CD4-positive, alpha-beta memory T cell (primary cell): ENCODE data around the gene TPPP. TPM values are rescaled to one million over a fixed set of nuclear protein-coding genes. Genes with fewer than 3 reads are reported as not detected.
A peak's percentile ranks its signal among the peaks of the same experiment; 100 is the strongest.
"Not testable (repeated sequence)": the region's sequence is repeated elsewhere in the genome, so short reads cannot be mapped to it uniquely, and the experiment has no call there.

Source experiments
- CTCF ChIA-PET: fragments of 350-600 bp; sonication (Branson Sonifier 250); formaldehyde crosslinking; loops from one replicate; lab custom pipeline; 2021; ENCODE audit warnings: inconsistent platforms; ENCODE audit not compliant: partially characterized antibody; lab: Charles Lee
- POLR2A ChIA-PET: fragments of 350-600 bp; sonication (Branson Sonifier 250); formaldehyde crosslinking; loops from one replicate; lab custom pipeline; 2021; ENCODE audit not compliant: partially characterized antibody; lab: Charles Lee
- DNase-seq, 5 donors: peaks; one replicate each; pipeline versions ENCODE4 v3.0.0 to v3.0.0-alpha.2; 2020 to 2022; ENCODE audit warnings: mixed read lengths in 1 of 5
- H3K27ac ChIP-seq: one replicate; pipeline ENCODE4 v1.7.0; 2013; ENCODE audit warnings: low read depth, low read length
- H3K27me3 ChIP-seq: 2 replicates; pipeline ENCODE4 v1.7.0; 2013; ENCODE audit warnings: mild to moderate bottlenecking, low read length, moderate library complexity; ENCODE audit not compliant: insufficient read depth
- H3K36me3 ChIP-seq: 2 replicates; pipeline ENCODE4 v1.7.0; 2013; ENCODE audit warnings: mild to moderate bottlenecking, low read length, moderate library complexity; ENCODE audit not compliant: insufficient read depth
- H3K4me1 ChIP-seq: 2 replicates; pipeline ENCODE4 v1.7.0; 2013; ENCODE audit warnings: mild to moderate bottlenecking, low read length, moderate library complexity; ENCODE audit not compliant: insufficient read depth
- H3K4me3 ChIP-seq, 2 donors: one replicate each; pipeline ENCODE4 v1.7.0; 2013; ENCODE audit warnings: low read length in 2 of 2, mild to moderate bottlenecking in 1 of 2
- H3K9me3 ChIP-seq, 2 donors: one replicate each; pipeline ENCODE4 v1.7.0; 2013; ENCODE audit warnings: low read length in 2 of 2, control low read depth in 1 of 2; ENCODE audit not compliant: control insufficient read depth in 1 of 2
- H3K27ac Mint-ChIP-seq, 7 donors: one replicate each; pipeline ENCODE4 v1.8.0; 2020 to 2021; ENCODE audit warnings: mixed read lengths in 7 of 7, mild to moderate bottlenecking in 6 of 7, inconsistent platforms in 3 of 7, moderate library complexity in 3 of 7
- H3K27me3 Mint-ChIP-seq, 2 donors: one replicate each; pipeline ENCODE4 v1.8.0; 2020 to 2021; ENCODE audit warnings: mixed read lengths in 2 of 2
- H3K36me3 Mint-ChIP-seq, 2 donors: one replicate each; pipeline ENCODE4 v1.8.0; 2020 to 2021; ENCODE audit warnings: mixed read lengths in 2 of 2, inconsistent platforms in 1 of 2, mild to moderate bottlenecking in 1 of 2
- H3K4me1 Mint-ChIP-seq, 4 donors: one replicate each; pipeline ENCODE4 v1.8.0; 2020 to 2021; ENCODE audit warnings: mixed read lengths in 4 of 4, mild to moderate bottlenecking in 1 of 4
- H3K4me3 Mint-ChIP-seq, 8 donors: one replicate each; pipeline ENCODE4 v1.8.0; 2020 to 2021; ENCODE audit warnings: mixed read lengths in 8 of 8, mild to moderate bottlenecking in 7 of 8, moderate library complexity in 6 of 8, inconsistent platforms in 3 of 8
- H3K9me3 Mint-ChIP-seq, 8 donors: one replicate each; pipeline ENCODE4 v1.8.0; 2020 to 2021; ENCODE audit warnings: mixed read lengths in 8 of 8, mild to moderate bottlenecking in 5 of 8, inconsistent platforms in 3 of 8, moderate library complexity in 1 of 8
- intact Hi-C: fragments of 100-400 bp; cut with micrococcal nuclease; formaldehyde crosslinking; loops from one replicate; pipeline ENCODE4 v1.15.1; 2023
- polyA plus RNA-seq, 2 donors: library from polyadenylated mRNA; unstranded; fragments of 300-500 nt; fragmentation: Illumina TruSeq; gene quantifications; one replicate each; pipeline ENCODE4 v1.2.3, GENCODE V29; 2021
- total RNA-seq, 2 experiments: library from RNA; stranded (reverse); gene quantifications; one replicate each; pipeline ENCODE4 v1.2.3, GENCODE V29; 2021

Gene TPPP
- total RNA-seq: 1 to 10 TPM in 1 of 2 experiments, under 1 TPM in 1; 0.97 to 1.2 TPM
- polyA plus RNA-seq: 1 to 10 TPM in 1 of 2 donors, under 1 TPM in 1; 0.36 to 3.3 TPM

- POLR2A ChIA-PET, H3K27me3 ChIP-seq, H3K4me1 ChIP-seq, H3K27me3 Mint-ChIP-seq, H3K9me3 Mint-ChIP-seq, H3K4me1 Mint-ChIP-seq, H3K36me3 ChIP-seq, CTCF ChIA-PET, H3K9me3 ChIP-seq, H3K36me3 Mint-ChIP-seq: not testable (repeated sequence)
- Histone ChIP-seq H3K4me3 (peak within 1 kb of the TSS in 1 of 2 donors; percentile 35), H3K27ac (peak within 1 kb of the TSS; percentile 26)
- Mint-ChIP-seq H3K27ac (peak within 1 kb of the TSS in 4 of 7 donors; percentile 27 to 86 (median 55)), H3K4me3 (peak within 1 kb of the TSS; percentile 41 to 82 (median 81))
- intact Hi-C loops: loop anchor here (2.0 kb wide), 2 partner anchors 21 to 81 kb away; partner anchors contain the start of gene CEP72
- peak; percentile 76 to 82 (median 80) for DNase-seq
These were observed at the start of gene TPPP for GRCh38 chr5:693271-694041. TPPP (minus strand) TSS chr5:693352; CDS start chr5:678060, 15,292 bp downstream.

GRCh38 chr5:742276-742675 is 49.1 kb upstream of the TPPP start:
- H3K9me3 Mint-ChIP-seq, DNase-seq, H3K9me3 ChIP-seq, POLR2A ChIA-PET, H3K27me3 Mint-ChIP-seq, H3K4me3 ChIP-seq, H3K27me3 ChIP-seq, intact Hi-C loops, CTCF ChIA-PET, H3K4me1 ChIP-seq, H3K4me3 Mint-ChIP-seq, H3K36me3 Mint-ChIP-seq, H3K27ac ChIP-seq, H3K27ac Mint-ChIP-seq, H3K36me3 ChIP-seq: not testable (repeated sequence)
- peaks cover 0 to 10% (median 4%) of the 10 kb centered on the region in 4 donors for H3K4me1 Mint-ChIP-seq

DNA sequence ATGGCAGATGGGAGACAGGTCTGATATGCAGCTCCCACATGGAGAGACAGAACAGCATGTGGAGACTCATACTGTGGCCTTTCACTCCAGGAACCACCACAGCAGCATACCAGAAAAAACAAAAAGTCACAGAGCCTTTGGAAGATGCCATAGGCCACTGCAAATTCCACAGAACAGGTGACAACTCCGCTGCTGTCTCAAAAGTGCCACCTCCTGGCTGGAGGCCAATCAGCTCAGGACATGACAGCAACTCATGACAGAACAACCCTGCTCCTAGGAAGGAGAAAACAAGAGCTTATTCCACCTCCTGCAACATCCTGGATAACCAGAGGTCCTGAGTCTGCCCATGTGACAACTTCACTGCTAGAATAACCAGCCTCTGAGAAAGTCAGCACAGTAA is 41.0 kb upstream of the TPPP start:
- Mint-ChIP-seq H3K36me3 (peaks cover 8 to 26% of the 10 kb centered on the region in 2 donors), H3K4me1 (peaks cover 0 to 10% (median 6%) of the 10 kb centered on the region in 4 donors)
- H3K9me3 ChIP-seq, H3K9me3 Mint-ChIP-seq, H3K4me1 ChIP-seq, POLR2A ChIA-PET, H3K4me3 ChIP-seq, H3K27ac Mint-ChIP-seq, H3K27ac ChIP-seq, DNase-seq, CTCF ChIA-PET, H3K36me3 ChIP-seq, H3K4me3 Mint-ChIP-seq, H3K27me3 Mint-ChIP-seq, intact Hi-C loops, H3K27me3 ChIP-seq: not testable (repeated sequence)

GRCh38 chr5:732754-733454 is 39.8 kb upstream of the TPPP start:
- Mint-ChIP-seq H3K4me1 (peaks cover 0 to 10% (median 6%) of the 10 kb centered on the region in 4 donors), H3K27ac (peak overlapping the region in 2 of 7 donors; percentile 3 to 62), H3K36me3 (peaks cover 8 to 26% of the 10 kb centered on the region in 2 donors)
- H3K9me3 Mint-ChIP-seq, H3K27me3 ChIP-seq, intact Hi-C loops, H3K9me3 ChIP-seq, DNase-seq, H3K4me3 Mint-ChIP-seq, H3K36me3 ChIP-seq, POLR2A ChIA-PET, H3K27me3 Mint-ChIP-seq, H3K27ac ChIP-seq, H3K4me3 ChIP-seq, CTCF ChIA-PET, H3K4me1 ChIP-seq: not testable (repeated sequence)

- peaks cover 8 to 26% of the 10 kb centered on the region in 2 donors for H3K36me3 Mint-ChIP-seq
- DNase-seq, H3K27ac ChIP-seq, H3K4me1 Mint-ChIP-seq, H3K4me1 ChIP-seq, intact Hi-C loops, POLR2A ChIA-PET, H3K4me3 ChIP-seq, H3K9me3 ChIP-seq, H3K36me3 ChIP-seq, H3K27ac Mint-ChIP-seq, H3K9me3 Mint-ChIP-seq, H3K27me3 Mint-ChIP-seq, H3K4me3 Mint-ChIP-seq, CTCF ChIA-PET, H3K27me3 ChIP-seq: not testable (repeated sequence)
These were observed 36.1 kb upstream of the TPPP start for GRCh38 chr5:729225-729624.

DNA sequence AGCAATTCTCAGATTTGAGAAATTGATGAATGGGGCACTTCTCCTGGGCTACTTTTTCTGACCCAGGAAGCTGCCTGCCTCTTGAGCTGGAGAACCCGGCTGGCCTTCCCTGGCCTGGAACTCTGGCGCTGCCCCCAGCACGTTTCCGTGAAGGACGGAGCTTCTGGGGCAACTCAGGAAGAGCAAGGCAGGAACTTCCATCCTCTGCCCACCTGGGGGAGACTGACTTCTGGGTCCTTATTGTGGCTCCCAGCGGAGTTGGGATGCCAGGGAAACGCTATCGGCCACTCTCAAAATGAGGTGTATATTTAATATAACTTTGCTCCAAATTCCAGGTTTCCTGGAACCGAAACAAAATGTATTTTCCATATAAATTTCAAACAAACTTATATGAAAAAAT is 33.9 kb upstream of the TPPP start:
- peaks cover 3 to 15% of the 10 kb centered on the region in 2 donors for H3K36me3 Mint-ChIP-seq
- intact Hi-C loops, CTCF ChIA-PET: not testable (repeated sequence)

DNA sequence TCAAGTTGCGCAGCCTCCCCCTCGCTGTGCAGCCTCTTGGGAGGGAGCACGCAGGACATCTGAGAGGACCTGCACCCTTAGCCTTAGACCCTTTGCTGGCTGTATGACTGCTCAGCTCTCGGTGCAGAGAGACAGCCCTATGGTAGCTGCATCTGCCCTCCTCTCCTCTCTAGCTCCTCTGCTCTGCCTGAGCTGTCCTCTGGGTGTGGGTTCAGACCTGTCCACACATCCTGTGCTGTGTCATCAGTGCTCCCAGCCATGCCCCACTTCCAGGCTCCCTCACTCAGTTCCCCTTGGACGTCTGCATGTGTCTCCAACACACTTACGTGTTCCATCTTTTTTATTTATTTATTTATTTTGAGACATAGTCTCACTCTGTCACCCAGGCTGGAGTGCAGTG is 30.7 kb upstream of the TPPP start:
- intact Hi-C loops, H3K4me1 ChIP-seq, H3K4me3 Mint-ChIP-seq: not testable (repeated sequence)

More for the DNA sequence above, 33.9 kb upstream of the TPPP start:
- H3K9me3 Mint-ChIP-seq, H3K27ac Mint-ChIP-seq, H3K36me3 ChIP-seq, H3K27me3 ChIP-seq, H3K9me3 ChIP-seq, H3K27ac ChIP-seq, POLR2A ChIA-PET, DNase-seq, H3K4me3 ChIP-seq, H3K4me3 Mint-ChIP-seq, H3K4me1 Mint-ChIP-seq, H3K4me1 ChIP-seq, H3K27me3 Mint-ChIP-seq: not testable (repeated sequence)

More for the DNA sequence above, 30.7 kb upstream of the TPPP start:
- Mint-ChIP-seq H3K36me3 (peaks cover 4 to 15% of the 10 kb centered on the region in 2 donors), H3K9me3 (peaks cover 2 to 27% (median 13%) of the 10 kb centered on the region in 8 donors)
- H3K27me3 Mint-ChIP-seq, H3K27me3 ChIP-seq, H3K27ac Mint-ChIP-seq, H3K27ac ChIP-seq, H3K4me1 Mint-ChIP-seq, DNase-seq, POLR2A ChIA-PET, H3K36me3 ChIP-seq, H3K4me3 ChIP-seq, CTCF ChIA-PET, H3K9me3 ChIP-seq: not testable (repeated sequence)
